ENCODE measurements around the gene PLA2G4F.

Gene PLA2G4F

GRCh38 chr15:42156243-42156922 is at the start of gene PLA2G4F:
Gene PLA2G4F, minus strand, starts transcription at chr15:42156636. Its CDS starts 87 bp downstream, at chr15:42156549.
- no peak for DNase-seq

DNA sequence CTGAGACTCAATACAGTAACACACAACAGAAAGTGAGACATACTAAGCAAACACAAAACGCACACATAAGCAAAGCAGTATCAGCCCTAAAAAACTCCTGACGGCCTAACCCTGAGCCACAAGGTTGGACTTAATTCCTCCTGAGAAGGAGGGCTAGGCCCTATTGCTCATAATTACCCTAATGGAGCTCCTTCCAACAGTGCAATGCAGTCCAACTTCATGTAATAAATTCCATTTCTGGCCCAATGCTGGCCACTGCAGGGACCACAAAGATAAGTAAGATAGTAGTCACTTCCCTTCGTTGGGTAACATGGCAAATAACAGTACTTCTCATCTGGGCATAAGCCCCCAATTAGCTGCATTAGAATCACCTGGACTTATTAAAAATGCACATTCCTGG is 47.5 kb upstream of the PLA2G4F start:
- no peak for DNase-seq

DNA sequence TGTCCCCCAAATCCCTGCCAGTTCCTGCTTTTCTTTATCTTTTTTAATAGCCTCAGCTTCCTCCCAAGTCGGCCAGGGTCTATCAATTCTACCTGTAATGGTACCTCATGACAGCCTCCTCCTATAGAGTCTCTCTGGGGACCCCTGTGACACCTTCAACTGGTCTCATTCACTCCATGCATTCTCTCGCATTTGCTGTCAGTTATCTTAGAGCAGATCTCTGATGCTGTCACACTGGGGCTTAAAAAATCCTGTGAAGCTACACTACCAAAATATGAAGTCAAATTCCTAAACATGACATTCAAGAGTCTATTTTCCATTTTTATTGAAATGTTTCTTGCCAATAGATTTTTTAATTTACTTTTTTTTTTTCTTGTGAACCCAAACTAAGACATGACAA is 46.2 kb upstream of the PLA2G4F start:
- no peak for DNase-seq

DNA sequence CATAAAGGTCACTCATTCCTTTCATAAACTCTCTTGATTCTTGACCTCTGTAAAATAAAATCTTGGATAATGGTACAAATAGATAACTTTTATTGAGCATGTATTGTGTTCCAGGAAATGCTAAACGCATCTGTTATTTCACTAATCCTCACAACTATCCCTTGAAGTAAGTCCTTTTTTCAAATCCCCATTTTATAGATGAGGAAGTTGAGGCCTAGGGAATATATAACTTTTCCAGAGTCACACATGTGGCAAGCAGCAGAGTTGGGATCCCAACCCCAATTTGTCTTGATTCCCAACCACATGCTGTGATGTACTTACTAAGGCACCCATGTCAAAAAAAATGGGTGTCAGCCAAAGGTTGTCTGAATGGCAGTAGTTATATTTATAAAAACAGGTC is 45.4 kb upstream of the PLA2G4F start:
- no peak for DNase-seq

DNA sequence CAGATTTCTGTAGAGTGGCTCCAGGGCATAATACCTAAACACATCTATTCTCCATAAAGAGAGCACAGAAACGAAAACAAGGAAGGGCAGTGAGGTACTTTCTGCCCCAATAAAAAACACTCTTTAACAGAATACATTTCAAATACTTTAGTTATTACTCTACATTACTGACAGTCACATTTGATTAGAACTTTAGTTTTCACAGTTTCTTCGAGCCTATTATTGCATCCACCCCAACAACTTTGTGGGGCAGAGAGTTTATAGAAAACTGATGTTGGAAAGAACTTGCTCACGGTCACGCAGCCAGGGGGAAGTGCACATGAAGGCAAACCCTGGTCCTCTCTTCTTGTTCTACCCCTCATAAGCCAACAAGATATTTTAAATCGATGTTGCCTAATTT is 42.7 kb upstream of the PLA2G4F start:
- no peak for DNase-seq

DNA sequence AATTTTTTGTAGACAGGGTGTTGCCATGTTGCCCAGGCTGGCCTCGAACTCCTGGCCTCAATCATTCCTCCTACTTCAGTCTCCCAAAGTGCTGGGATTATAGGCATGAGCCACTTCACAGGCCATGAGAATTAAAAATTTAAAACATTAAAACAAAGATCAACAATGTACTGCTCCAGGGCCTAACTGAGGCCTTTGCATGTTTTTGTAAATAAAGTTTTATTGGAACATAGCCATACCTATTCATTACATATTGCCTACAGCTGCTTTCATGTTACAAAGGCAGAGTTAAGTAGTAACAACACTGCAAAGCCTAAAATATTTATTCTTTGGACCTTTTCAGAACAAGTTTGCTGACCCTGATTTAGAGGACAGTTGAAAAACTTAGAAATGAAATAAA is 42.1 kb upstream of the PLA2G4F start:
- DNase-seq: no peak

DNA sequence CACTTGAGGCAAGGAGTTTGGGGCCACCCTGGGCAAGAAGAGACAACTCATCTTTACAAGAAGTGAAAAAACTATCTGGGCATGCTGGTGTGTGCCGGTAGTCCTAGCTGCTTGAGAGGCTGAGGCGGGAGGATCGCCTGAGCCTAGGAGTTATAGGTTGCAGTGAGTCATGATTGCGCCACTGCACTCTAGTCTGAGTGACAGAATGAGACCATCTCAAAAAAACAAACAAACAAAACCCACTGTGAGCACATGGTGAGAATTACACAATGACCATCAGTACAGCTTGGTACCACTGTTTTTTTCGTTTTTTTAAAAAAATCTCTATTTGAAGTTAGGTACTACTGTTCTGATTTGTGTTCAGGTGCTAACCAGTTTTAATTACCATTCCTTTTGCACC is 38.1 kb upstream of the PLA2G4F start:
- DNase-seq: no peak

GRCh38 chr15:42193383-42193782 is 36.9 kb upstream of the PLA2G4F start:
- DNase-seq: no peak

DNA sequence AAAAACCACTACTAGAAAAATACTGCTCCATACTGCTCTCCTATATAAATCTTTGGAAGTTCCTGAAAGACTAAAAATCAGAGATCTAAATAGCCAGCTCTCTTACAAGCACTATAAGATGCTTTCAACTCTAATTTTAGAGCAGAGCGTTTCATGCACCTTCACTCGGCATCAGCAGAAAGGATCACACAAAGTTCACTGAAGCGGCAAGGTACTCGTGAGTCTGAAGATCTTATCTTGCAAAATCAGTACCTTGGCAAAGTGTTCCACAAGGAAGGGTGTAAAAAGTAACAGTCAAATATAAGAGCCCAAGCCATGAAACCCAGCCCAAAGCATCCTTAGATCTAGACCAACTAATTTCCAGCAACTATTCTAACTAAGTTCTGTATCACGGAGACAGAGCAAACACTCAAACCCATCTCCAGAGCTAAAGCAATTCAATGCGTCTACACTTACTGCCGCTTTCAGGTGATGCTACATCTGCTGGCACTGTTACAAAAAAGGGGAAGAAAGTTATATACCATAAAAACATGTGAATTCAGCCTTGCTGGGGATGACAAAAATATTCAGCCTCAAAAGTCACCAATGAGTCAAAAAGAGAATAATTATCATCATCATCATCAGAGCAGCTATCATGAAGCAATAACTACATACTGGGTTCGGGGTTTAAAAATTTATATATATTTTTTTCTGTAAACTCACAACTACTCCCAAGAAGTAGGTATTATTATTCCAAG is 35.3 kb upstream of the PLA2G4F start:
- no peak for DNase-seq

GRCh38 chr15:42190370-42190769 is 33.9 kb upstream of the PLA2G4F start:
- DNase-seq: no peak

GRCh38 chr15:42185801-42186200 is 29.4 kb upstream of the PLA2G4F start:
- no peak for DNase-seq

DNA sequence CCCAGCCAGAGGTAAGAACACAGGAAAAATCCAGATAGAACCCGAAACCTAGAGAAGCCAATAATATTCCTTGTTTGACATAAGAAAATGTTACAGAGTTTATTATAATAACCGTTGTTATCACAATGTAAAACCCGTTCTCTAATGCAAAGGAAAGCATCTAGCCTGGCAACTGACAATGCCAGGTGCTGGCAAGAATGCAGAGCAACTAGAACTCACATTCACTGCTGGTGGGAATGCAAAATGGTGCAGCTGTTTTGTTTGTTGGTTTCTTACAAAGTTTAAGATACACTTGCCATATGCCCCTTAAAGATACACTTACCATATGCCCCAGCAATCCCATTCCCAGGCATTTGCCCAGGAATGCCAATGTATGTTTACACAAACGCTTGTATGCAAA is 28.3 kb upstream of the PLA2G4F start:
- no peak for DNase-seq

- DNase-seq: no peak
Measured at GRCh38 chr15:42184296-42184695, 27.9 kb upstream of the PLA2G4F start.

GRCh38 chr15:42182961-42183360 is 26.5 kb upstream of the PLA2G4F start:
- no peak for DNase-seq

- DNase-seq: no peak
Measured at GRCh38 chr15:42182328-42182886, 26.0 kb upstream of the PLA2G4F start.

DNA sequence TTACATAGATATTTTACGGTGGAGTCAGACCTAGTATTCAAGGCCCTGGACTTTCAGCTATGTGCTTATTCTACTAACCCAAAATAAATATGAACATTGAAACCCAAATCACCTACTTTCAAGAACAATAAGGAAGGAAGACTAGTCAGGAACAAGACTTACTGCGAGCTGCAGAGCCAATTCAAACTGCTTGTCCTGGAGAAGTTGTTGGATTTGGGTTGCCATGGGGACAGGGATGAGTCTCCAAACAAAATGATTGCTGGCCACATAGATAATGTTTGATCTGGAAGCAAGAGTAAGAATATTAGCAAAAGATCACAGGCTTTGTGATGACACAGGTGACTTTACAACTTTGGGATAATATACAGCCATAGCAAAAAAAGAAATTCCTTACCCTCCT is 21.6 kb upstream of the PLA2G4F start:
- DNase-seq: no peak

GRCh38 chr15:42175671-42176070 is 19.2 kb upstream of the PLA2G4F start:
- no peak for DNase-seq

DNA sequence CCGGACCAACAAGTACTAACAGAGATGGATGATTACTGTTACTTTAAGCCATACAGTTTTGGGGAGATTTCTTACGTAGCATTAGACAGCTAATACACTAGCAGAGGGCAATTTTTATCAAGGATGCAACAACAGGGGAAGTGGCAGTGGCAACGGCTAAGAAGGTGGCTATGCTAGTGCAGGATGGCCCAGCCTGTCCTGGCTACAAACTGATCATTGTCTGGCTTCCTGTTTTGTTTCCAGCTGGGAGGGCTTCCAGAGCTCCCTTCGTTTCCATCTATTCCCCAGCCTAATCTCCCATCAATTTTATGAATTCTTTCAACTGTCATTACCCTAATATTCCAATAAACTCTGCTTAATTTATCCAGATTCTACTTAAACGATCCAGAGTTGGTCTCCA is 16.0 kb upstream of the PLA2G4F start:
- DNase-seq: no peak

DNA sequence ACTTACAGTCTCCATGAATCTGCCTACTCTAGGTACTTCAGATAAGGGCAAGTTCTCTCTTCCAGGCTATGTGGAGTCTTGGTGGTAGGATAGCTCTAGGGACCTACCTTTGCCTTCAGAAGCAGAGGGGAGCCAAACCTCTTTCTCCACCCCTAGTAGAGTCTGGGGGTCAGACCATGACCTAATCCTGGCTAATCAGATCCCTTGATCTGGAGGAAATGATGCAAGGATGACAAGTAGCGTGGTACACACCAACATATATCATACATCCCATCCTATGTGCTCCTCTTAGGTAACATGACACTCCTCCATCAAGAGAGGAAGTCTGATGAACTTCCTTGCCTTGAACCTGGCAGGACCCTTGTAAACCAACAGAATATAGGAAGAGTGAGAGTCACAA is 15.4 kb upstream of the PLA2G4F start:
- DNase-seq: no peak

GRCh38 chr15:42171122-42171521 is 14.7 kb upstream of the PLA2G4F start:
- DNase-seq: no peak

GRCh38 chr15:42166225-42166940 is 9.9 kb upstream of the PLA2G4F start:
- no peak for DNase-seq

DNA sequence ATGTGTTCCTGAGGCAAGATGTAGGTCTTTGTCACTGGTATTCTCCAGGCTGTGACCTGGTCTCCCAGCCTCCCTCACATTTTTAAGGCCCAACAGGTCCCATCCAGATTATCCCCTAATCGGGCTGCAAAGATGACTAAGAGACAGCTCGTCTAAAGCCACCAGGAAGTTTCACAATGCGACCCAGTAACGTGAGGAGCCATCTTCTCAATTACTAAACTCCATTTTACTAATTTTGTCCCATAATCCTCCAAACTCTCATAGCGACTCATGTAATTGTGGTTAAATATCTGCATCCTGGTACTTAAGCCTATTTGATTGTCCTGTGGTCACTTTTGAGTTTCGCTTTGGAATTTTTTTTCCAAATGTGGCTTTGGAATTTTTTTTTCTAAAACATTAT is 8.7 kb upstream of the PLA2G4F start:
- no peak for DNase-seq

DNA sequence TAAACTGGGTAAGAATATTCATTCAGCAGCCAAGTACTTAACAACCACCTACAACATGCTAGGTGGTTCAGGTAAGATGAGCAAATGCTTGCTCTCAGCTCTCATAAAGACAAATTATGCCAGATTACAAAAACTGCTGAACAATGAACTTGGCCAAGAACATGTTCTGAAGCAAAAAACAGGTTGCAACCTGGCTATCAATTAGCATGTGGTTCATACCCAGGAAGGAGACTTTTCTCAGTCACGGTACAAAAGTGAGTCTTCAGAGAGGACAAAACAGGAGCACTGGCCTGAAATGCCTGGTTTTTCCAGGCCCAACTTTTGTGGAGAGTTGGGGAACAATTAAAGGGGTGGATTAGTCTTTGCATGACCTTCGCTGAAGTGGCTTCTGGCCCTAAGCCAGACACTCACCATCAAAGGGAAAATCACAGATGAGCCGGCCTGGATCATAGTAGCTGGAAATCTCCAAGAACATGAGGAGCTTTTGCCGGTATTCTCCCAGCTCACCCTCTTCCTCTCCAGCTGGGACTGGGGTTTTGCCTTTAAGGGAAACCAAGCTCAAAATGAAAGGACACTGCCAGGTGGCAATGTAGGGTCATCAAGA is 7.6 kb upstream of the PLA2G4F start:
- no peak for DNase-seq

Data from stimulated activated naive CD4-positive, alpha-beta T cell treated with Interleukin-2 at 50 U/mL for 16 hours (primary cell).